GM10266 (cell line): ENCODE results near the gene FBXO41.

ENCODE experiments used
- DNase-seq: peaks from one replicate; pipeline ENCODE4 v3.0.0; 2012; ENCODE audit errors: extremely low spot score
- CTCF ChIP-seq: IDR thresholded peaks from 2 replicates; pipeline ENCODE4 v1.5.1; 2012; ENCODE audit warnings: mild to moderate bottlenecking, low read depth; ENCODE audit not compliant: control insufficient read depth, insufficient read depth; ENCODE audit errors: missing control alignments

FBXO41 gene

GRCh38 chr2:73208258-73208657, 76.0 kb downstream of the FBXO41 start:
- no peak for TF ChIP-seq CTCF

GRCh38 chr2:73205611-73206010, 78.7 kb downstream of the FBXO41 start:
- no peak for DNase-seq
- no peak for TF ChIP-seq CTCF

More at GRCh38 chr2:73208258-73208657, 76.0 kb downstream of the FBXO41 start:
- no peak for DNase-seq
